ENCODE measurements around the gene ERAL1. TPM values are rescaled to one million over a fixed set of nuclear protein-coding genes. Genes with fewer than 3 reads are reported as not detected.
"Not testable (repeated sequence)": the region's sequence is repeated elsewhere in the genome, so short reads cannot be mapped to it uniquely, and the experiment has no call there.

The ERAL1 gene
- total and polyA plus RNA-seq, 5 donors, result 25.9 to 30.1 (median 28.7) TPM

DNA sequence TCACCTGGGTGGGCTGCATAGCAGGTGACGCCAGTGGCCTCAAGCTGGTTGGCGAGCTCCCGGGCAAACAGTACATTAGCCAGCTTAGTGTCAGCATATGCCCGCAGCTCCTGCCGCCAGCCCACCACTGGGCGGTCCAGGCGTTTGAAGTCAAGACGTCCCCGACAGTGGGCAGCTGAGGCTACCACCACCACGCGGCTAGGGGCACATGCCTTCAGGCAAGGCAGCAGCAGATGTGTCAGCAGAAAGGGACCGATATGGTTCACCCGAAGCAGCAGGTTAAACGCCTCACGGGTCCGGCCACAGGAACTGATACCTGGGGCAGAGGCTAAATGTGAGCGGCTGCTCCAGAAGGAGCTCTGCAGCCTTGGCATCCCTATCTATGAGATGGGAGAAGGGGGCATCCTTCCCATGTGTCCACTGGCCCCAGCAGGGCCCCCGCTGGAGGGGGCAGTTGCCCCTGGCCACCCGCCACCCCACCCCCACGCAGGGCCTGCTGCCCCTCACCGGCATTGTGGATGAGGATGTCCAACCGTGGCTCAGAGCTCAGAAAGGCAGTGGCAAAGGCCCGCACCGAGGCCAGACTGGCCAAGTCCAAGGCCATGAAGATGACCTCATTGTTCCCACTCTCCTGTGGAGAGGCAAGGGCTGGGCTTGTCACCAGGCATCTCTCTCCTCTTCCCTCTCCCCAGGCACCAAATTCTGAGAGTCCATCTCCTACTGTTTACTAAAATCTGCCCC is 46.3 kb downstream of the ERAL1 start:
- Histone ChIP-seq H3K4me3 (ENCODE audit: low read length) (no peak overlapping the region), H3K27ac (ENCODE audit: low read length) (no peak overlapping the region)

DNA sequence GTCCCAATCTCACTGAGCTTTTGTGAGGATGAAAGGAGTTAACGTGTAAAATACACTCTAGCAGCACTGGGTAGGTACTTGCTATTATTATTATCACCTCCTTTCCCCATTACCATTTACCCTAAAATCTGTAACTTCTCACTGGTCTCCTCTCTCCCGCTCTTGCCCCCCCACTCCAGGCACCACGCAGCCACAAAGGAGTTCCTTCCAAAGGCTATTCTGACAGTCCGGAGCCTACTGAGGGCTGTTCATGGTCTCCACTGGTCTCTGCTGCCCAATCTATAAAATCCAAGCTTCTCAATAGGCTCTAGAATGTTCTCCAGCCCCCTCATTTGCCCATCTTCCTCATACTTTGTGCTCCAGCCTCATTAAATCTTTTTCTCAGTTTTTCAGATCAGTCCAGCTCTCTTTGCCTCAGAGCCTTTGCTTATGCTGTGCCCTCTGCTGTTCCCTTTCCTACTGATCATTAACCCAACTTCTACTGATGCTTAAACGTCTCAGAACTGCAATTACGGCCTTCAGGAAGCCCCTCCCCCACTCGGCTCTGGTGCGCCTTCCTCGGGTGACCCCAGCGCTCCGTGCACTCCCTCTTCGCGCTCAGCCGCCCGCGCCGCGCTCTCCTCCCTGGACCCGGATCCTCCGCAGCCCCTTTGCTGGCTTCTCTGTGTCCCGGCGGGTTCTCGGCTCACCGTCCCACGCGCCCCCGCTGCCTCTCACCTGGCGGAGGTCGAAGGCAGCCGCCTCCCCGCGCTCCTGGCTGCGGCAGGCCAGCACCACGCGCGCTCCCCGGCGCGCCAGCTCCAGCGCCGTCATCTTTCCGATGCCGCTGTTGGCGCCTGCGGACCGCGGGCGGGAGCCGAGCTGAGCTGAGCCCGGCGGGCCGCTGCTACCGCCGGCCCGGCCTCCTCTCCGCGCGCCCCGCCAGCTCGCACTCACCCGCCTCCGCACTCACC is 47.3 kb downstream of the ERAL1 start:
- WGBS, result 5% methylated on average over 62 of the region's 62 CpGs
- ATAC-seq (peak; percentile 34 to 47), DNase-seq (peak in 2 of 3 donors; percentile 49 to 81)
- no peaks in the 10 kb centered on the region for H3K27me3 ChIP-seq (ENCODE audit: control insufficient read depth, insufficient read depth)
- intact Hi-C loops (cut with DNase I), result loop anchor here in 1 of 4 donors (5.0 kb wide), 1 partner anchor 45 kb away; no protein-coding TSS in a partner anchor
- peaks cover 2% of the 10 kb centered on the region for H3K4me1 ChIP-seq (ENCODE audit: control insufficient read depth, insufficient read depth, low read length)
- peak overlapping the region; percentile 14 for H3K27ac ChIP-seq (ENCODE audit: low read length)
- H3K4me3 ChIP-seq (ENCODE audit: low read length), result peak overlapping the region; percentile 51
- no peaks in the 10 kb centered on the region for H3K9me3 ChIP-seq (ENCODE audit: control insufficient read depth, low read length)

More for the DNA sequence above, 46.3 kb downstream of the ERAL1 start:
- intact Hi-C loops (cut with DNase I), result loop anchor here in 1 of 4 donors (5.0 kb wide), 1 partner anchor 46 kb away; no protein-coding TSS in a partner anchor
- Histone ChIP-seq H3K9me3 (ENCODE audit: control insufficient read depth, low read length) (no peaks in the 10 kb centered on the region), H3K4me1 (ENCODE audit: control insufficient read depth, insufficient read depth, low read length) (peaks cover 2% of the 10 kb centered on the region), H3K27me3 (ENCODE audit: control insufficient read depth, insufficient read depth) (no peaks in the 10 kb centered on the region)
- no peak for ATAC-seq
- DNase-seq, result no peak
- WGBS, result 95% methylated on average over 24 of the region's 24 CpGs

DNA sequence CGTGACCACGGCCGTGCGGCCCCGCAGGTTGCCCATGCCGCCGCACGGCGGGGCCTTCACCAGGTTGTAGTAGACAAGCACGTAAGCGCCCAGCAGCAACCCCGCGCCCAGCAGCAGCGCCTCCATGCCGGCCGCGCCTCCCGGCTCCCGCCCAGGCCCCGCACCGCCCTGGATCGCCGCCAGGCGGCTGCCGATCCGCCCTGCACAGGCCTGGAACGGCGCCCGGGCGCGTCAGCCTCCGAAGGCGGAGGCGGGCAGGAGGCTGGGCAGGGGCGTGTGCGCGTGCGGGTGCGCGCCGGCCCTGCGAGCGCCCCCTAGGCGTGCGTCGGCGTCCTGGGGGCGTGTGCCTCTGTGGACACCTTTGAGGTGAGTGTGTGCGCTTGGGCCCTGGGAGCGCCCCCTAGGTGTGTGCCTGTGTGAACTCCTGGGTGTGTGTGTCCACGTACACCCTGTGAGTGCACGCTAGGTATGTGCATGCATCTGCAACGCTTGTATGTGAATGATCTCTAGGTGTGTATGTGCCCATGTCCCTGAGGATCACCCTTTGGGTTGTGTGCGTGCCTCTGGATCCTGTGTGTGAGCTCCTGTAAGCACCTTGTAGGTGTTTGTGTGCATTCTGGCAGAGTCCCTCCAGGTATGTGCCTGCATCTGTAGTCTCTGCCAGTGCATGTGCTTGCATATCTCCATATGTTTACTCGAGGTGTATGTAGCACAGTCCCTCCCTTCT is 48.2 kb downstream of the ERAL1 start, which contains the start of gene DHRS13:
Gene DHRS13 (minus strand): TSS at position 261 of the 727 bp plus-strand sequence. CDS start 135 bp downstream, at position 126.
- DNase-seq (peak; percentile 90 to 96 (median 96)), ATAC-seq (peak; percentile 88 to 92)
- Histone ChIP-seq H3K4me1 (ENCODE audit: control insufficient read depth, insufficient read depth, low read length) (peaks cover 2% of the 10 kb centered on the region), H3K9me3 (ENCODE audit: control insufficient read depth, low read length) (no peaks in the 10 kb centered on the region), H3K27me3 (ENCODE audit: control insufficient read depth, insufficient read depth) (no peaks in the 10 kb centered on the region), H3K27ac (ENCODE audit: low read length) (peak within 1 kb of the TSS; percentile 14), H3K4me3 (ENCODE audit: low read length) (peak within 1 kb of the TSS; percentile 51)
- WGBS, result under 1% methylated on average over 55 of the region's 55 CpGs
- intact Hi-C loops (cut with DNase I), result loop anchor here in 1 of 4 donors (5.0 kb wide), 1 partner anchor 44 kb away; no protein-coding TSS in a partner anchor

DNA sequence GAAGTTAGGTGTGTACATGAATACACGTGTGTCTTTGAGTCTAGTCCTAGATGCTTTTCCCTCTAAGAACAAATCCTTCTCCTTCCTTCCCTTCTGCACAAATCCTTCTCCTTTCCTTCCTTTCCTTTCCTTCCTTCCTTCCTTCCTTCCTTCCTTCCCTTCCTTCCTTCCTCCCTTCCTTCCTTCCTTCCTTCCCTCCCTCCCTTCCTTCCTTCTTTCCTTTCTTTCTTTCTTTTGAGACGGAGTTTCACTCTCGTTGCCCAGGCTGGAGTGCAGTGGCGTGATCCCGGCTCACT is 48.7 kb downstream of the ERAL1 start:
- intact Hi-C loops (cut with DNase I), result loop anchor here in 1 of 4 donors (5.0 kb wide), 1 partner anchor 44 kb away; no protein-coding TSS in a partner anchor
- WGBS, result 61% methylated on average over 5 of the region's 5 CpGs
- H3K27ac ChIP-seq (ENCODE audit: low read length); ATAC-seq; DNase-seq; H3K27me3 ChIP-seq (ENCODE audit: control insufficient read depth, insufficient read depth); H3K4me3 ChIP-seq (ENCODE audit: low read length); H3K9me3 ChIP-seq (ENCODE audit: control insufficient read depth, low read length); H3K4me1 ChIP-seq (ENCODE audit: control insufficient read depth, insufficient read depth, low read length): not testable (repeated sequence)

DNA sequence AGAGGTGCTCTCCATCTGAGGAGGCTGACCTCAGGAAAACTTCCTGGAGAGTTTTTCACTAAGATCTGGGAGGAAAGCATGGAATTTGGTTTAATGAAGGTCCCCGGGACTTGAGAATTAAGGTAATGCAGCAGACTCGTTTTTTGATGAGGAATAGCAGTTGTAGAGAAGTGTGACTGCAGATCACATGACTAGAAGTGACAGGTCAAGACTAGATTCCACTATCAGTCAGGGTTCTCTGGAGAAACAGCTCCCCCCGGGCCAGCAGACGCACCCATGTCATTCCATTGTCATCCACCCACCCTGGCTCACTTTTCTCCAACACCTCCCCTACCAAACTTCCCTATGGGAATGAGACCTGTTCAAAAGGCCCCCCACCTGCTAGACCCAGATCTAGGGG is 50.0 kb downstream of the ERAL1 start:
- WGBS, result 47% methylated on average over 4 of the region's 4 CpGs
- DNase-seq (no peak), ATAC-seq (no peak)
- H3K4me3 ChIP-seq (ENCODE audit: low read length), result no peak overlapping the region
- no peak overlapping the region for H3K27ac ChIP-seq (ENCODE audit: low read length)
- H3K4me1 ChIP-seq (ENCODE audit: control insufficient read depth, insufficient read depth, low read length), result peaks cover 2% of the 10 kb centered on the region
- no peaks in the 10 kb centered on the region for H3K9me3 ChIP-seq (ENCODE audit: control insufficient read depth, low read length)
- intact Hi-C loops (cut with DNase I), result loop anchor here in 1 of 4 donors (5.0 kb wide), 2 partner anchors 43 to 142 kb away; no protein-coding TSS in a partner anchor
- H3K27me3 ChIP-seq (ENCODE audit: control insufficient read depth, insufficient read depth), result no peaks in the 10 kb centered on the region

DNA sequence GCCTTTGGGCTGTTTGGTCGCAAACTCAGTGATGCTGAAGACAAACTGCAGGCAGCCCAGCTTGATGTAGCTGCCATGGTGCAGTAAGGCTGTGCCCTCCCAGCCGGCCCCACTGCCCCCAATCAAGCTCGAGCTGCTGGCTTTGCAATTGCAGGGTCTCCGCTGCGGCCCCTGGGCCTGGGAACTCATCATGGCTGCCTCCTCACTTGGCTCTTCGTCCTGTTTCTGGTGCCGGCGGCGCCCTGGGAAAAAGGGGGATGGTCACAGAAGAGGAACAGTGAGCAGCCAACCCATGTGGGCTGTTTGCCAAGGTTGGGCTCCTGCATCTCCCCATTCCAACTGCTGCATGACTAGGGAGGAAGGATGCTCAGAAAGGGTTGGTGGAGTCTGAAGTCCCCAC is 51.5 kb downstream of the ERAL1 start:
- Histone ChIP-seq H3K27ac (ENCODE audit: low read length) (no peak overlapping the region), H3K27me3 (ENCODE audit: control insufficient read depth, insufficient read depth) (no peaks in the 10 kb centered on the region), H3K4me3 (ENCODE audit: low read length) (no peak overlapping the region), H3K9me3 (ENCODE audit: control insufficient read depth, low read length) (no peaks in the 10 kb centered on the region), H3K4me1 (ENCODE audit: control insufficient read depth, insufficient read depth, low read length) (peaks cover 2% of the 10 kb centered on the region)
- intact Hi-C loops (cut with DNase I), result loop anchor here in 1 of 4 donors (5.0 kb wide), 1 partner anchor 144 kb away; no protein-coding TSS in a partner anchor
- no peak for ATAC-seq
- DNase-seq, result no peak
- WGBS, result 61% methylated on average over 9 of the region's 9 CpGs

DNA sequence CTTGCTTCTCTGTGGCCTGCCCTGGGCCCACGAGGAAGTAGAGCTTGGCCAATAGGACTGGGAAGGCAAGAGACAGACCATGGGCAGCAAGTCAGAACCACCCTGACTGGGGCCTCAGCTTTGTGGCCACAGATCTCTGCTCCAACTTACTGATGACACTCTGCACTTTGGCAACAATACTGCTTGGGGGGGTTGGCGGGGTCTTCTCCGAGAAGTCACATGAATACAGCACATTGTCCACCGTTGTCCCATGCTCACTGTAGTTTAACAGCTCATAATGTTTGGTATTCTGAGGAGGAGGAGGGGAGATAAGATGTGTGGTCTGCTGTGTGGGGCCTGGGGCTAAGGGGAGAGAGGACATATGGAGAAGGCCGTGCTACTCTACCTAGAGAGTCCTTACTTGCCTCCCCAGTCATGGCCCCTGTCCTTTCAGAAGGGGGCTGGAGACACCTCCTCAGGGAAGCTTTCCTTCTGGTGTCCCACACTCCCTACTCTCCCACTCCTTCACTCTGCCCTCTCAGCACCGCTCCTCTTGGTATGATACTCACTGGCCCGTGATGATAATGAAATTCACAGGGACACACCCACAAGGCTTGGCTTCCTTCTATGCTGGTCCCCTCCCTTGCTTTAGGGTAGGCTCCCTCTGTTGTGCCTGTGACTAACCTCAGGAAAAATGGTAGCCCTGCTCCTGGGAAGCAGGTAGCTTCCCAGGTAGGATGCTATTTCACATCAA is 52.1 kb downstream of the ERAL1 start:
- Histone ChIP-seq H3K4me1 (ENCODE audit: control insufficient read depth, insufficient read depth, low read length) (peaks cover 2% of the 10 kb centered on the region), H3K9me3 (ENCODE audit: control insufficient read depth, low read length) (no peaks in the 10 kb centered on the region), H3K27me3 (ENCODE audit: control insufficient read depth, insufficient read depth) (no peaks in the 10 kb centered on the region), H3K27ac (ENCODE audit: low read length) (no peak overlapping the region), H3K4me3 (ENCODE audit: low read length) (no peak overlapping the region)
- ATAC-seq, result peak in 1 of 2 donors; percentile 23
- DNase-seq, result no peak
- intact Hi-C loops (cut with DNase I), result loop anchor here in 1 of 4 donors (5.0 kb wide), 1 partner anchor 145 kb away; no protein-coding TSS in a partner anchor
- WGBS, result 51% methylated on average over 7 of the region's 7 CpGs

DNA sequence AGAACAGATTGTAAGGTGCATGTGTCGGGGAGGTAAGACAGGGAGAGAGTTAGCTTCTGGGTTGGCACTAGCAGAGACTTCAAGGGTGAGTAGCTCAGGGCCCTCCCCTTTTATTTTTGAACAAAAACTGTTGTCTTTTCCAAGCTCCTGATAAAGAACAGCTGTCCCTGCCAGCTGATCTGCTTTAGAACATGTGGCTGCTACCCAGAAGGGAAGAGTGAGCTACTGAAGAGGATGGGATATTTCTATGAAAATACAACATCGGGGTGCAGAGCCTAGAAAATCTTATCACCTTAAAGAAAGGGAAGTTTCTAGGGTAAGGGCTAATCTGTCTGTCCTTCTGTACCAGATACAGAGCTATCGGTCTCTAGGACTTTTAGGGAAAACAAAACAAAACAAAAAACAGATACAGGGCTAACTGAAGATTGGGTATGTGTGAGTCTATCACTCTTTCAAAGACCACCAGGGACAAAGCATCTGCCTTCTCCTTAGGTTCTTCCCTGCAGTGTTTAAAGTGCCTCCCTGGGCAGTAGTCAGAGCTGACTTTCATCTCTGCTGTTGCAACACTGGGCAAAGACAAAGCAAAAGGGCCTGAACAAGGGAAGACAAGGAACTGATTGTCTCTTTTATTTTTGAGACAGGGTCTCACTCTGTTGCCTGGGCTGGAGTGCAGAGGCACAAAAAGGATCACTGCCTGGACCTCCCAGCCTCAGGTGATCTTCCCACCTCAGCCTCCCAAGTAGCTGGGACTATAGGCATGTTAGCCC is 53.1 kb downstream of the ERAL1 start:
- Histone ChIP-seq H3K4me3 (ENCODE audit: low read length) (no peak overlapping the region), H3K9me3 (ENCODE audit: control insufficient read depth, low read length) (no peaks in the 10 kb centered on the region), H3K4me1 (ENCODE audit: control insufficient read depth, insufficient read depth, low read length) (peaks cover 2% of the 10 kb centered on the region), H3K27ac (ENCODE audit: low read length) (peak overlapping the region; percentile 53), H3K27me3 (ENCODE audit: control insufficient read depth, insufficient read depth) (no peaks in the 10 kb centered on the region)
- intact Hi-C loops (cut with DNase I), result loop anchor here in 1 of 4 donors (5.0 kb wide), 1 partner anchor 146 kb away; no protein-coding TSS in a partner anchor
- no peak for DNase-seq
- peak; percentile 32 to 46 for ATAC-seq
- 57% methylated on average over 3 of the region's 3 CpGs for WGBS

DNA sequence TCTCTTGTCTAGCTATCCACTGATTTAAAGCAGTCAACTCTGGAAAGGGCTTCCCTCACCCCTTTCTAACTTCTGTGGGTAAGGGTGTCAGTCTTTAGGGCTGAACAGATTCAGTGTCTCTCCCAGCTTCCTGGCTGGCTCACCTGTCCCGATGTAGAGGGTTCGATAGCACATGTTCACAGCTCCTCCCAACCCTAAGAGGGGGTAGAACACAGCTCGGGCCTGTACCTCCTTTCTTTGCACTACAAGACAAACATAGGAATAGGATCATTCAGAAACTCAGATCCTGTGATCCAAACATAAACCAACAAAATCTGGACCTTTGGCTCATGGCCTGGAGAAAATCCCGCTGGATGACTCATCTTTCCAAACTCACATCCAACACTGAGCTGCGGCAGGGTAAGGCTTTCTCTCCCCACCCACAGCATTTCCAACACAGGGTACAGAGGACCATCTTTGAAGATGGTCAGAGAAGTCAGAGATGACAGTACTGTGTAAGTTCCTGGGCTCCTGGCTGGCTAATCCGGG is 53.9 kb downstream of the ERAL1 start:
- intact Hi-C loops (cut with DNase I), result loop anchor here in 1 of 4 donors (5.0 kb wide), 1 partner anchor 146 kb away; no protein-coding TSS in a partner anchor
- ATAC-seq, result peak; percentile 58 to 73

More for the DNA sequence above, 53.9 kb downstream of the ERAL1 start:
- Histone ChIP-seq H3K4me3 (ENCODE audit: low read length) (no peak overlapping the region), H3K4me1 (ENCODE audit: control insufficient read depth, insufficient read depth, low read length) (no peaks in the 10 kb centered on the region), H3K27ac (ENCODE audit: low read length) (peak overlapping the region; percentile 53), H3K9me3 (ENCODE audit: control insufficient read depth, low read length) (no peaks in the 10 kb centered on the region), H3K27me3 (ENCODE audit: control insufficient read depth, insufficient read depth) (no peaks in the 10 kb centered on the region)
- DNase-seq, result peak in 2 of 3 donors; percentile 45 to 72
- 42% methylated on average over 6 of the region's 6 CpGs for WGBS
